ENCODE results near the gene SAP130.

SAP130 gene

DNA sequence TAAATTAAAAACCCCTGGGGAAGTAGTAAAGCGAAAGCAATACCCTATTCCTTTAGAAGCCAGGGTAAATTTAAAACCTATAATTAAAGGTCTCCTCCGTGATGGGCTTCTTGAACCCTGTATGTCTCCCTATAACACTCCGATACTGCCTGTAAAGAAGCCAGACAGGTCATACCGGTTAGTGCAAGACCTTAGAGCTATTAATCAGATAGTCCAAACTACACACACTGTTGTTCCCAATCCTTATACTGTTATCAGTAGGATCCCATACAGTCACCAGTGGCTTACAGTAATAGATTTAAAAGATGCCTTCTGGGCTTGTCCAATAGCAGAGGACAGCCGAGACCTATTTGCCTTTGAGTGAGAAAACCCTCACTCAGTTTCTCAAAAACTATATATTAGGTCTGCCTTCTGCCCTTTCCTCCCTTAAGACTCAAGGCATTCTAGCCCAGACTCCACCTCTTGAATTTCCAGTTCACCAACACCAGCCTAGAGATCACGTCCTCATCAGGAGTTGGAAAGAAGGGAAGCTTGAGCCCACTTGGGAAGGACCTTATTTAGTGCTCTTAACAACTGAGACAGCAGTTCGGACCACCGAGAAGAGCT lies 12.4 kb upstream of the SAP130 start:
- H4K8ac ChIP-seq (ENCODE audit: low read depth, low read length), result no peak overlapping the region
- no peak overlapping the region for H2BK15ac ChIP-seq (ENCODE audit: low read length)
- H2BK5ac ChIP-seq (ENCODE audit: low read length), result no peak overlapping the region
- H3K14ac ChIP-seq (ENCODE audit: low read length), result no peak overlapping the region
- WGBS, 2 donors (ENCODE audit: extremely low coverage in 2 of 2, insufficient read length in 2 of 2, insufficient replicate concordance in 1 of 2), result no CpG with 5 or more reads among the region's 8 CpGs
- no peak overlapping the region for H3K18ac ChIP-seq (ENCODE audit: low read length)
- no peak overlapping the region for H3K4me3 ChIP-seq (ENCODE audit: low read length in 2 of 2)
- DNase-seq (ENCODE audit: low spot score), result no peak
- no peak overlapping the region for H2AK5ac ChIP-seq (ENCODE audit: low read depth, low read length)
- H3K27ac ChIP-seq (replicated peaks; ENCODE audit: low read length), result no peak overlapping the region
- H3K36me3 ChIP-seq (replicated peaks in 1 of 2; ENCODE audit: control insufficient read depth in 2 of 2, insufficient read depth in 2 of 2, low read length in 2 of 2), result no peaks in the 10 kb centered on the region
- no peak overlapping the region for H2AFZ ChIP-seq (ENCODE audit: low read length)
- H2BK120ac ChIP-seq (ENCODE audit: low read depth, low read length), result no peak overlapping the region
- no peak overlapping the region for H4K91ac ChIP-seq (ENCODE audit: low read depth, low read length, poor library complexity)
- no peaks in the 10 kb centered on the region for H3K79me1 ChIP-seq (ENCODE audit: low read depth, low read length)
- H3K23ac ChIP-seq (ENCODE audit: low read depth, low read length, poor library complexity), result no peak overlapping the region
- peaks cover 0 to 12% (median 0%) of the 10 kb centered on the region in 3 experiments for H3K27me3 ChIP-seq (ENCODE audit: control insufficient read depth in 3 of 3, insufficient read depth in 3 of 3, low read depth in 1 of 3, low read length in 3 of 3)
- peaks cover 0 to 6% of the 10 kb centered on the region in 2 donors for H3K4me1 ChIP-seq (ENCODE audit: control insufficient read depth in 2 of 2, insufficient read depth in 1 of 2, low read depth in 1 of 2, low read length in 2 of 2)
- no peak overlapping the region for H3K4ac ChIP-seq (ENCODE audit: low read length)
- H3K4me2 ChIP-seq (ENCODE audit: insufficient read depth, low read length, poor library complexity, severe bottlenecking), result no peak overlapping the region
- H3K9me3 ChIP-seq (replicated peaks in 1 of 2; ENCODE audit: control insufficient read depth in 2 of 2, insufficient read depth in 1 of 2, low read depth in 1 of 2, low read length in 2 of 2), result peaks cover 13 to 33% of the 10 kb centered on the region in 2 donors
- no peak overlapping the region for H2BK12ac ChIP-seq (ENCODE audit: low read length)
- no peak overlapping the region for H3K9ac ChIP-seq (ENCODE audit: low read depth, low read length, poor library complexity)

DNA sequence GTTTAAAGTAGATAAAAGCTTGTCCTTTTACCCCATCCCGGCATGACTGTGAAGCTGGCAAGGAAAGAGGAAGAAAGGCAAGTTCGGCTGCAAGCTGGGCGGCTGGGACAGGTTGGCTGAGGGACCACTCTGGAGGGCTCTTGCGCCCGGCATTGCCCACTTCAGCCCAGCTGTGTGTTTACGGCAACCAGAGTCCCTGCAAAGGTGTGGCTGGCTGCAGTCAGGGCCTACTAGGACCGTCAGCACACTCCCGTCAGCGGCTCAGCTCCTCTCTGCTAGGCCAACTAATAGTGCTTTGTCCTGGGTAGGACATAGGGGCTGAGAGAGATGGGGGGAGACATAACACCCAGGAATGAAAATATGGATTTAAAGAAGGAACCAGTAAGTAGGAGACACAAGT lies 11.7 kb upstream of the SAP130 start:
- Histone ChIP-seq H2BK5ac (ENCODE audit: low read length) (no peak overlapping the region), H2BK15ac (ENCODE audit: low read length) (no peak overlapping the region), H3K79me1 (ENCODE audit: low read depth, low read length) (no peaks in the 10 kb centered on the region), H4K8ac (ENCODE audit: low read depth, low read length) (no peak overlapping the region), H3K9me3 (replicated peaks in 1 of 2; ENCODE audit: control insufficient read depth in 2 of 2, insufficient read depth in 1 of 2, low read depth in 1 of 2, low read length in 2 of 2) (peaks cover 13 to 33% of the 10 kb centered on the region in 2 donors), H3K18ac (ENCODE audit: low read length) (no peak overlapping the region), H3K9ac (ENCODE audit: low read depth, low read length, poor library complexity) (peak overlapping the region; percentile 40), H3K4me2 (ENCODE audit: insufficient read depth, low read length, poor library complexity, severe bottlenecking) (no peak overlapping the region), H3K23ac (ENCODE audit: low read depth, low read length, poor library complexity) (no peak overlapping the region), H4K91ac (ENCODE audit: low read depth, low read length, poor library complexity) (no peak overlapping the region), H3K4me3 (ENCODE audit: low read length in 2 of 2) (peak overlapping the region in 1 of 2 donors; percentile 17), H3K27ac (replicated peaks; ENCODE audit: low read length) (no peak overlapping the region), H3K4ac (ENCODE audit: low read length) (no peak overlapping the region), H2BK12ac (ENCODE audit: low read length) (no peak overlapping the region), H3K14ac (ENCODE audit: low read length) (peak overlapping the region; percentile 17), H3K27me3 (ENCODE audit: control insufficient read depth in 3 of 3, insufficient read depth in 3 of 3, low read depth in 1 of 3, low read length in 3 of 3) (peaks cover 0 to 12% (median 0%) of the 10 kb centered on the region in 3 experiments), H2AFZ (ENCODE audit: low read length) (no peak overlapping the region), H2AK5ac (ENCODE audit: low read depth, low read length) (no peak overlapping the region), H3K4me1 (ENCODE audit: control insufficient read depth in 2 of 2, insufficient read depth in 1 of 2, low read depth in 1 of 2, low read length in 2 of 2) (peaks cover 0 to 6% of the 10 kb centered on the region in 2 donors), H2BK120ac (ENCODE audit: low read depth, low read length) (no peak overlapping the region), H3K36me3 (replicated peaks in 1 of 2; ENCODE audit: control insufficient read depth in 2 of 2, insufficient read depth in 2 of 2, low read length in 2 of 2) (no peaks in the 10 kb centered on the region)
- WGBS, 2 donors (ENCODE audit: extremely low coverage in 2 of 2, insufficient read length in 2 of 2, insufficient replicate concordance in 1 of 2), result no CpG with 5 or more reads among the region's 9 CpGs
- DNase-seq (ENCODE audit: low spot score), result no peak

DNA sequence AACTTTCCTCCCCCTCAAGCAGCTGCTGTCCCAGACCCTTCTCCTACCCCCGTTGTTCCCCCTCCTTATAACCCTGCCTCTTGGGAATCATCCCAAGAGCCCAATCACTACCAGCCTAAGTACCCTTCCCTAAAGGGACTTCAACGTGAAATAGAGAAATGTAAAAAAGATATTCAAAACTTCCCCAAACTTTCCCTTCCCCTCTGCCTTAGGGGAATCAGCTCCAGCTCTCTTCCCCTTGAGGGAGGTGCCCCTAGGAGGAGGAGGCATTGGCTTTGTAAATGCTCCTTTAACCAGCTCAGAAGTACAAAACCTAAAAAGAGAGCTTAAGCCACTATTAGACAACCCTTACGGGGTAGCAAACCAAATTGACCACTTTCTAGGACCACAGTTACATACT lies 10.6 kb upstream of the SAP130 start:
- no peak overlapping the region for H2BK12ac ChIP-seq (ENCODE audit: low read length)
- no peak overlapping the region for H3K9ac ChIP-seq (ENCODE audit: low read depth, low read length, poor library complexity)
- no peak overlapping the region for H4K8ac ChIP-seq (ENCODE audit: low read depth, low read length)
- H3K18ac ChIP-seq (ENCODE audit: low read length), result no peak overlapping the region
- H3K4me1 ChIP-seq (ENCODE audit: control insufficient read depth in 2 of 2, insufficient read depth in 1 of 2, low read depth in 1 of 2, low read length in 2 of 2), result peaks cover 0 to 6% of the 10 kb centered on the region in 2 donors
- H2BK120ac ChIP-seq (ENCODE audit: low read depth, low read length), result no peak overlapping the region
- peaks cover 0 to 12% (median 0%) of the 10 kb centered on the region in 3 experiments for H3K27me3 ChIP-seq (ENCODE audit: control insufficient read depth in 3 of 3, insufficient read depth in 3 of 3, low read depth in 1 of 3, low read length in 3 of 3)
- no peak overlapping the region for H3K23ac ChIP-seq (ENCODE audit: low read depth, low read length, poor library complexity)
- no CpG with 5 or more reads among the region's 3 CpGs for WGBS, 2 donors (ENCODE audit: extremely low coverage in 2 of 2, insufficient read length in 2 of 2, insufficient replicate concordance in 1 of 2)
- H3K79me1 ChIP-seq (ENCODE audit: low read depth, low read length), result no peaks in the 10 kb centered on the region
- no peak overlapping the region for H2BK5ac ChIP-seq (ENCODE audit: low read length)
- H3K14ac ChIP-seq (ENCODE audit: low read length), result no peak overlapping the region
- H3K4ac ChIP-seq (ENCODE audit: low read length), result no peak overlapping the region
- H2AFZ ChIP-seq (ENCODE audit: low read length), result no peak overlapping the region
- no peak overlapping the region for H3K4me2 ChIP-seq (ENCODE audit: insufficient read depth, low read length, poor library complexity, severe bottlenecking)
- H2BK15ac ChIP-seq (ENCODE audit: low read length), result no peak overlapping the region
- no peak overlapping the region for H4K91ac ChIP-seq (ENCODE audit: low read depth, low read length, poor library complexity)
- no peak for DNase-seq (ENCODE audit: low spot score)
- no peaks in the 10 kb centered on the region for H3K36me3 ChIP-seq (replicated peaks in 1 of 2; ENCODE audit: control insufficient read depth in 2 of 2, insufficient read depth in 2 of 2, low read length in 2 of 2)
- no peak overlapping the region for H3K27ac ChIP-seq (replicated peaks; ENCODE audit: low read length)
- H3K4me3 ChIP-seq (ENCODE audit: low read length in 2 of 2), result no peak overlapping the region
- H3K9me3 ChIP-seq (replicated peaks in 1 of 2; ENCODE audit: control insufficient read depth in 2 of 2, insufficient read depth in 1 of 2, low read depth in 1 of 2, low read length in 2 of 2), result peaks cover 13 to 25% of the 10 kb centered on the region in 2 donors
- no peak overlapping the region for H2AK5ac ChIP-seq (ENCODE audit: low read depth, low read length)

DNA sequence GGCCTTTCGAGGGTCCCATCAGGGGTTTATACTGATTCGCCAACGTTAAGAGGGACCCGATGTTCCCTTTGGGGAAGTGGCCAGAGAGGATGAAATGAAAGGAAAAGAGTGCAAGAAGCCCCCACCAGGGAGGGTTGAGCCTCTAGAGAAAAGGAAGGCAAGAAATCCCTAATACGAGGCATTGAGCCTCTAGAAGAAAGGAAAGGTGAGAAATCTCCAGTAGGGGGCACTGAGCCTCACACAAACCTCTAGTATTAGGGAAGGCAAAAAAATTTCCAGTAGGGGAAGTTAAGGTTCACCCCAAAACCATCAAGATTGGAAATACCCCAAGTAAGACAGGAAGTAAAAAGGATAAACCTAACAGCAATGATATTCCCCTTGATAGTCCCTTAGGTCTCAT lies 9.8 kb upstream of the SAP130 start:
- H4K91ac ChIP-seq (ENCODE audit: low read depth, low read length, poor library complexity), result no peak overlapping the region
- H2BK12ac ChIP-seq (ENCODE audit: low read length), result no peak overlapping the region
- H3K79me1 ChIP-seq (ENCODE audit: low read depth, low read length), result no peaks in the 10 kb centered on the region
- no peak overlapping the region for H3K27ac ChIP-seq (replicated peaks; ENCODE audit: low read length)
- no peaks in the 10 kb centered on the region for H3K36me3 ChIP-seq (replicated peaks in 1 of 2; ENCODE audit: control insufficient read depth in 2 of 2, insufficient read depth in 2 of 2, low read length in 2 of 2)
- H2BK120ac ChIP-seq (ENCODE audit: low read depth, low read length), result no peak overlapping the region
- no peak overlapping the region for H2AFZ ChIP-seq (ENCODE audit: low read length)
- peaks cover 0 to 12% (median 0%) of the 10 kb centered on the region in 3 experiments for H3K27me3 ChIP-seq (ENCODE audit: control insufficient read depth in 3 of 3, insufficient read depth in 3 of 3, low read depth in 1 of 3, low read length in 3 of 3)
- no peak overlapping the region for H3K23ac ChIP-seq (ENCODE audit: low read depth, low read length, poor library complexity)
- H2AK5ac ChIP-seq (ENCODE audit: low read depth, low read length), result no peak overlapping the region
- H2BK15ac ChIP-seq (ENCODE audit: low read length), result no peak overlapping the region
- DNase-seq (ENCODE audit: low spot score), result no peak
- no CpG with 5 or more reads among the region's 5 CpGs for WGBS, 2 donors (ENCODE audit: extremely low coverage in 2 of 2, insufficient read length in 2 of 2, insufficient replicate concordance in 1 of 2)
- no peak overlapping the region for H3K18ac ChIP-seq (ENCODE audit: low read length)
- no peak overlapping the region for H3K4ac ChIP-seq (ENCODE audit: low read length)
- H3K4me1 ChIP-seq (ENCODE audit: control insufficient read depth in 2 of 2, insufficient read depth in 1 of 2, low read depth in 1 of 2, low read length in 2 of 2), result peaks cover 0 to 6% of the 10 kb centered on the region in 2 donors
- H3K14ac ChIP-seq (ENCODE audit: low read length), result no peak overlapping the region
- H4K8ac ChIP-seq (ENCODE audit: low read depth, low read length), result no peak overlapping the region
- H3K9ac ChIP-seq (ENCODE audit: low read depth, low read length, poor library complexity), result no peak overlapping the region
- peaks cover 11 to 21% of the 10 kb centered on the region in 2 donors for H3K9me3 ChIP-seq (replicated peaks in 1 of 2; ENCODE audit: control insufficient read depth in 2 of 2, insufficient read depth in 1 of 2, low read depth in 1 of 2, low read length in 2 of 2)
- no peak overlapping the region for H3K4me2 ChIP-seq (ENCODE audit: insufficient read depth, low read length, poor library complexity, severe bottlenecking)
- H3K4me3 ChIP-seq (ENCODE audit: low read length in 2 of 2), result no peak overlapping the region
- no peak overlapping the region for H2BK5ac ChIP-seq (ENCODE audit: low read length)

Data from neuronal stem cell (in vitro differentiated cells).